IMR-90 (cell line): Measurements from ENCODE around the gene GALNT16. TPM values are rescaled to one million over a fixed set of nuclear protein-coding genes. Genes with fewer than 3 reads are reported as not detected.

Source experiments
- ATAC-seq: fragments of 200-7000 bp; cut with Tn5 transposase; 2 replicates; pipeline ENCODE4 v1.9.1; 2020; ENCODE audit warnings: low read depth, mild to moderate bottlenecking, moderate library complexity
- BruUV-seq: library from RNA; stranded (reverse); fragments of 400-500 nt; replicated peaks from 2 replicates; lab custom pipeline; 2021; lab: Mats Ljungman, UMichigan
- CTCF ChIA-PET: fragments of 300-600 bp; formaldehyde crosslinking; extraction: SDS; loops from one replicate; lab custom pipeline; 2021; ENCODE audit warnings: antibody characterized with exemption; lab: Yijun Ruan, JAX
- POLR2A ChIA-PET: fragments of 300-600 bp; sonication (Branson Sonifier 250); formaldehyde crosslinking; loops from one replicate; lab custom pipeline; 2022; ENCODE audit warnings: antibody characterized with exemption; ENCODE audit not compliant: unreplicated experiment; lab: Charles Lee
- DNase-seq: peaks from one replicate; pipeline ENCODE4 v3.0.0; 2013
- H2AFZ ChIP-seq: replicated peaks from 2 replicates; pipeline ENCODE3; 2013; ENCODE audit warnings: low read length, mild to moderate bottlenecking; ENCODE audit not compliant: poor library complexity
- H2AK5ac ChIP-seq: 2 replicates; pipeline ENCODE4 v1.6.1; 2013; ENCODE audit warnings: low read depth, low read length, inconsistent platforms
- H2AK9ac ChIP-seq: replicated peaks from 2 replicates; pipeline ENCODE3; 2013; ENCODE audit warnings: mild to moderate bottlenecking, low read depth, low read length, moderate library complexity; ENCODE audit not compliant: poor library complexity
- H2BK120ac ChIP-seq: 2 replicates; pipeline ENCODE4 v1.6.1; 2013; ENCODE audit warnings: low read depth, low read length, inconsistent platforms
- H2BK15ac ChIP-seq: 3 replicates; pipeline ENCODE4 v1.6.1; 2013; ENCODE audit warnings: low read depth, low read length, inconsistent platforms
- H2BK20ac ChIP-seq: 2 replicates; pipeline ENCODE4 v1.6.1; 2013; ENCODE audit warnings: low read depth, mild to moderate bottlenecking, inconsistent platforms, low read length, moderate library complexity
- H2BK5ac ChIP-seq: 2 replicates; pipeline ENCODE4 v1.6.1; 2013; ENCODE audit warnings: mild to moderate bottlenecking, low read depth, low read length, inconsistent platforms; ENCODE audit not compliant: poor library complexity, severe bottlenecking
- H3K14ac ChIP-seq: replicated peaks from 2 replicates; pipeline ENCODE4 v1.6.1; 2013; ENCODE audit warnings: low read depth, low read length, inconsistent platforms
- H3K18ac ChIP-seq: 2 replicates; pipeline ENCODE4 v1.6.1; 2013; ENCODE audit warnings: low read depth, low read length, control low read depth
- H3K23ac ChIP-seq: 2 replicates; pipeline ENCODE4 v1.6.1; 2013; ENCODE audit warnings: low read depth, low read length, inconsistent platforms
- H3K27ac ChIP-seq: 2 replicates; pipeline ENCODE4 v1.5.1; 2013; ENCODE audit warnings: mild to moderate bottlenecking, control low read depth, low read length; ENCODE audit not compliant: insufficient read depth
- H3K27me3 ChIP-seq: 2 replicates; pipeline ENCODE4 v1.6.1; 2013; ENCODE audit warnings: low read length; ENCODE audit not compliant: control insufficient read depth, insufficient read depth
- H3K36me3 ChIP-seq: 2 replicates; pipeline ENCODE4 v1.6.1; 2013; ENCODE audit warnings: low read length, mixed read lengths; ENCODE audit not compliant: control insufficient read depth, insufficient read depth
- H3K4ac ChIP-seq: 2 replicates; pipeline ENCODE4 v1.6.1; 2013; ENCODE audit warnings: low read depth, low read length, inconsistent platforms
- H3K4me1 ChIP-seq: 2 replicates; pipeline ENCODE4 v1.6.1; 2013; ENCODE audit warnings: low read length, mixed read lengths; ENCODE audit not compliant: control insufficient read depth, insufficient read depth
- H3K4me2 ChIP-seq: 2 replicates; pipeline ENCODE4 v1.6.1; 2013; ENCODE audit warnings: low read depth, mild to moderate bottlenecking, control low read depth, low read length, moderate library complexity
- H3K4me3 ChIP-seq: 2 replicates; pipeline ENCODE4 v1.5.1; 2013; ENCODE audit warnings: low read depth, mild to moderate bottlenecking, control low read depth, low read length, moderate library complexity; ENCODE audit not compliant: insufficient read depth
- H3K56ac ChIP-seq: 2 replicates; pipeline ENCODE4 v1.6.1; 2013; ENCODE audit warnings: low read length, inconsistent platforms; ENCODE audit not compliant: insufficient read depth; ENCODE audit errors: extremely low read depth
- H3K79me1 ChIP-seq, 2 experiments: 2 replicates each; pipeline ENCODE4 v1.6.1; 2013; ENCODE audit warnings: low read length in 2 of 2, inconsistent platforms in 1 of 2, low read depth in 1 of 2
- H3K9ac ChIP-seq: 2 replicates; pipeline ENCODE4 v1.6.1; 2013; ENCODE audit warnings: low read depth, low read length, control low read depth
- H3K9me1 ChIP-seq: 2 replicates; pipeline ENCODE4 v1.6.1; 2013; ENCODE audit warnings: low read length, inconsistent platforms; ENCODE audit not compliant: insufficient read depth
- H3K9me3 ChIP-seq: 2 replicates; pipeline ENCODE4 v1.6.1; 2013; ENCODE audit warnings: low read length; ENCODE audit not compliant: control insufficient read depth, insufficient read depth
- H4K20me1 ChIP-seq: 2 replicates; pipeline ENCODE4 v1.6.1; 2013; ENCODE audit warnings: low read length, inconsistent platforms; ENCODE audit not compliant: insufficient read depth
- H4K5ac ChIP-seq: 2 replicates; pipeline ENCODE4 v1.6.1; 2013; ENCODE audit warnings: mild to moderate bottlenecking, low read depth, low read length, control low read depth
- H4K8ac ChIP-seq, 2 experiments: 2 replicates each; pipeline ENCODE4 v1.6.1; 2013; ENCODE audit warnings: low read depth in 2 of 2, low read length in 2 of 2, control low read depth in 1 of 2, inconsistent platforms in 1 of 2
- H4K91ac ChIP-seq: 2 replicates; pipeline ENCODE4 v1.6.1; 2013; ENCODE audit warnings: low read depth, low read length, inconsistent platforms; ENCODE audit not compliant: insufficient read depth
- BHLHE40 ChIP-seq: fragments of 150-350 bp; IDR thresholded peaks from 2 replicates; pipeline ENCODE4 v1.6.1; 2016; ENCODE audit warnings: mild to moderate bottlenecking, low read depth, low read length
- CEBPB ChIP-seq: IDR thresholded peaks from 2 replicates; pipeline ENCODE4 v1.6.1; 2012; ENCODE audit warnings: low read depth, low read length, improper control_type of control experiment
- CHD1 ChIP-seq: IDR thresholded peaks from 2 replicates; pipeline ENCODE4 v1.6.1; 2012; ENCODE audit warnings: low read depth, low read length, improper control_type of control experiment
- FOS ChIP-seq: fragments of 150-350 bp; IDR thresholded peaks from 2 replicates; pipeline ENCODE4 v1.6.1; 2016; ENCODE audit warnings: low read depth, low read length
- MAFK ChIP-seq: IDR thresholded peaks from 2 replicates; pipeline ENCODE4 v1.6.1; 2012; ENCODE audit warnings: low read depth, low read length, improper control_type of control experiment
- MAZ ChIP-seq: IDR thresholded peaks from 2 replicates; pipeline ENCODE4 v1.6.1; 2012; ENCODE audit warnings: low read depth, mild to moderate bottlenecking, low read length, improper control_type of control experiment, moderate library complexity, borderline replicate concordance
- MXI1 ChIP-seq: IDR thresholded peaks from 2 replicates; pipeline ENCODE4 v1.6.1; 2012; ENCODE audit warnings: low read depth, mild to moderate bottlenecking, low read length, moderate library complexity, borderline replicate concordance
- NFE2L2 ChIP-seq: fragments of 150-350 bp; IDR thresholded peaks from 2 replicates; pipeline ENCODE4 v1.6.1; 2016; ENCODE audit warnings: low read depth, mild to moderate bottlenecking, low read length
- POLR2A ChIP-seq: IDR thresholded peaks from 2 replicates; pipeline ENCODE4 v1.6.1; 2012; ENCODE audit warnings: mild to moderate bottlenecking, low read depth, low read length
- RAD21 ChIP-seq: IDR thresholded peaks from 2 replicates; pipeline ENCODE4 v1.6.1; 2012; ENCODE audit warnings: low read length, improper control_type of control experiment
- RCOR1 ChIP-seq: IDR thresholded peaks from 2 replicates; pipeline ENCODE4 v1.6.1; 2012; ENCODE audit warnings: mild to moderate bottlenecking, low read length, improper control_type of control experiment; ENCODE audit not compliant: insufficient replicate concordance
- RFX5 ChIP-seq: IDR thresholded peaks from 2 replicates; pipeline ENCODE4 v1.8.0; 2012; ENCODE audit warnings: low read depth, mild to moderate bottlenecking, low read length, moderate library complexity
- SMC3 ChIP-seq: fragments of 150-350 bp; IDR thresholded peaks from 2 replicates; pipeline ENCODE4 v1.6.1; 2016; ENCODE audit warnings: low read depth, mild to moderate bottlenecking, antibody characterized with exemption, low read length, moderate library complexity
- USF2 ChIP-seq: fragments of 150-350 bp; IDR thresholded peaks from 2 replicates; pipeline ENCODE4 v1.6.1; 2017; ENCODE audit warnings: mild to moderate bottlenecking, antibody characterized with exemption, low read length, low read depth
- whole genome bisulfite sequencing, 2 experiments: methylation state at CpG; one replicate each; pipeline versions ENCODE4 v1.1.5 to v1.1.7; 2013; ENCODE audit warnings: missing lambda C conversion rate in 2 of 2; ENCODE audit not compliant: insufficient read length in 1 of 2; ENCODE audit errors: extremely low coverage in 2 of 2; 5-methylcytosine and 5-hydroxymethylcytosine counted together
- dilution Hi-C: fragments of 300-500 bp; cut with HindIII; formaldehyde crosslinking; loops from one replicate; pipeline ENCODE4 v1.14.3; 2018; ENCODE audit warnings: low sequenced_read_pairs; ENCODE audit not compliant: unreplicated experiment
- in situ Hi-C: fragments of 300-500 bp; cut with MboI; formaldehyde crosslinking; loops from 3 replicates; pipeline ENCODE4 v1.14.3; 2019; ENCODE audit warnings: low sequenced_read_pairs, inconsistent platforms, mixed read lengths
- intact Hi-C: fragments of 100-400 bp; cut with micrococcal nuclease; formaldehyde crosslinking; loops from 2 replicates; pipeline ENCODE4 v1.10.0; 2022
- polyA plus RNA-seq, 3 experiments: library from polyadenylated mRNA; depleted of rRNA; stranded (reverse); fragments of >200 nt; gene quantifications; 2 replicates each; pipeline ENCODE4 v1.2.3, GENCODE V29; 2012; ENCODE audit warnings: low replicate concordance in 1 of 3
- total RNA-seq: library from RNA; depleted of rRNA; stranded (reverse); fragments of >200 nt; gene quantifications from 2 replicates; pipeline ENCODE4 v1.2.3, GENCODE V29; 2012
- TF ChIP-seq, protein P1 (sequence below): fragments of 150-350 bp; IDR thresholded peaks from 2 replicates; pipeline ENCODE4 v1.6.1; 2016; ENCODE audit warnings: low read depth, mild to moderate bottlenecking, low read length, moderate library complexity, borderline replicate concordance
- TF ChIP-seq, protein P2 (sequence below): conservative IDR thresholded peaks from 2 replicates; pipeline ENCODE4 v1.5.1; 2012; ENCODE audit warnings: mild to moderate bottlenecking, low read depth, low read length, improper control_type of control experiment

The GALNT16 gene
- total and polyA plus RNA-seq, 2 of the 4 experiments (the other 2 are of a cell fraction), result 0.36 to 1.5 TPM

DNA sequence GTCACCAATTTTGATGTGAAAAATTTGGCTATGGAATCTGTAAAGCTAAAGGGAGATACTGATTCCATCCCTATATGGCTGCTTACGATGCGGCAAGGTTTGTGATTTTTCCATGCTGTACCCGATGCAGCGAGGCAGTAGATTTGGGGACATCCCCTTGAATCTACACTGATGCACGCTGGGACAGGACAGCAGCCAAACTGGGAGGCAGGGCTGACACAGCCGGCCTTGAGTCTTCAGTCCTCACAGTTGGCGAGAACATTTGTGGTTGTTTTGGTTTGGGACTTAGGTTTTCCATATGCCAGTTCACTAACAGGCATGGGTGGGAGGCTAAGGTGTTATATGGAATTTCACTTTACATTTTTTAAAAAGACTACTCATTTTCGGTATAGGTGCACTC, 3.8 kb downstream of the GALNT16 start:
- CTCF ChIA-PET, result no interaction called here
- dilution Hi-C loops (no loop called here), in situ Hi-C loops (loop anchor here (25.0 kb wide), 1 partner anchor 474 kb away; no protein-coding TSS in a partner anchor), intact Hi-C loops (loop anchor here (1.0 to 5.0 kb wide), 2 partner anchors 16 to 84 kb away; no protein-coding TSS in a partner anchor)
- WGBS, 2 experiments, result 100% methylated on average over 4 of the region's 8 CpGs; no CpG with 5 or more reads in 1 of the 2 experiments
- no peak overlapping the region for H3K18ac ChIP-seq
- H3K56ac ChIP-seq, result no peak overlapping the region
- no peak overlapping the region for H2BK15ac ChIP-seq
- H3K14ac ChIP-seq, result no peak overlapping the region
- TF ChIP-seq CEBPB (no peak), NFE2L2 (no peak), POLR2A (no peak), FOS (no peak), RAD21 (no peak), MXI1 (no peak), SMC3 (no peak), MAZ (no peak), RFX5 (no peak), MAFK (no peak), CHD1 (no peak), BHLHE40 (no peak), USF2 (no peak), RCOR1 (no peak)
- TF ChIP-seq, protein P1, sequence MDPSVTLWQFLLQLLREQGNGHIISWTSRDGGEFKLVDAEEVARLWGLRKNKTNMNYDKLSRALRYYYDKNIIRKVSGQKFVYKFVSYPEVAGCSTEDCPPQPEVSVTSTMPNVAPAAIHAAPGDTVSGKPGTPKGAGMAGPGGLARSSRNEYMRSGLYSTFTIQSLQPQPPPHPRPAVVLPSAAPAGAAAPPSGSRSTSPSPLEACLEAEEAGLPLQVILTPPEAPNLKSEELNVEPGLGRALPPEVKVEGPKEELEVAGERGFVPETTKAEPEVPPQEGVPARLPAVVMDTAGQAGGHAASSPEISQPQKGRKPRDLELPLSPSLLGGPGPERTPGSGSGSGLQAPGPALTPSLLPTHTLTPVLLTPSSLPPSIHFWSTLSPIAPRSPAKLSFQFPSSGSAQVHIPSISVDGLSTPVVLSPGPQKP, result no peak
- TF ChIP-seq, protein P2, sequence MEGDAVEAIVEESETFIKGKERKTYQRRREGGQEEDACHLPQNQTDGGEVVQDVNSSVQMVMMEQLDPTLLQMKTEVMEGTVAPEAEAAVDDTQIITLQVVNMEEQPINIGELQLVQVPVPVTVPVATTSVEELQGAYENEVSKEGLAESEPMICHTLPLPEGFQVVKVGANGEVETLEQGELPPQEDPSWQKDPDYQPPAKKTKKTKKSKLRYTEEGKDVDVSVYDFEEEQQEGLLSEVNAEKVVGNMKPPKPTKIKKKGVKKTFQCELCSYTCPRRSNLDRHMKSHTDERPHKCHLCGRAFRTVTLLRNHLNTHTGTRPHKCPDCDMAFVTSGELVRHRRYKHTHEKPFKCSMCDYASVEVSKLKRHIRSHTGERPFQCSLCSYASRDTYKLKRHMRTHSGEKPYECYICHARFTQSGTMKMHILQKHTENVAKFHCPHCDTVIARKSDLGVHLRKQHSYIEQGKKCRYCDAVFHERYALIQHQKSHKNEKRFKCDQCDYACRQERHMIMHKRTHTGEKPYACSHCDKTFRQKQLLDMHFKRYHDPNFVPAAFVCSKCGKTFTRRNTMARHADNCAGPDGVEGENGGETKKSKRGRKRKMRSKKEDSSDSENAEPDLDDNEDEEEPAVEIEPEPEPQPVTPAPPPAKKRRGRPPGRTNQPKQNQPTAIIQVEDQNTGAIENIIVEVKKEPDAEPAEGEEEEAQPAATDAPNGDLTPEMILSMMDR, result no peak
- no peak overlapping the region for H4K8ac ChIP-seq
- no peak overlapping the region for H3K4me3 ChIP-seq
- DNase-seq (no peak), ATAC-seq (no peak)
- no peak overlapping the region for H3K23ac ChIP-seq
- H2AFZ ChIP-seq, result no peak overlapping the region
- peak overlapping the region; percentile 48 for H2AK9ac ChIP-seq
- H2BK120ac ChIP-seq, result no peak overlapping the region
- H4K91ac ChIP-seq, result no peak overlapping the region
- peaks cover 26% of the 10 kb centered on the region for H3K9me1 ChIP-seq
- peaks cover 12% of the 10 kb centered on the region for H3K4me1 ChIP-seq
- H3K79me1 ChIP-seq, result no peaks in the 10 kb centered on the region
- H3K36me3 ChIP-seq, result no peaks in the 10 kb centered on the region
- 0 out of 2 replicates have a peak overlapping the region, but pooled peaks have one; percentile 9 for H3K4ac ChIP-seq
- no peak overlapping the region for H2BK5ac ChIP-seq
- BruUV-seq, result no TSS peak
- POLR2A ChIA-PET, result no interaction called here
- H3K9ac ChIP-seq, result no peak overlapping the region
- no peaks in the 10 kb centered on the region for H3K9me3 ChIP-seq
- H2BK20ac ChIP-seq, result no peak overlapping the region
- H4K5ac ChIP-seq, result no peak overlapping the region
- H3K4me2 ChIP-seq, result no peak overlapping the region
- no peak overlapping the region for H2AK5ac ChIP-seq
- H3K27me3 ChIP-seq, result peaks cover 32% of the 10 kb centered on the region
- H3K27ac ChIP-seq, result no peak overlapping the region
- peaks cover 8% of the 10 kb centered on the region for H4K20me1 ChIP-seq
